ENCODE data around the gene CDPF1.

DNA sequence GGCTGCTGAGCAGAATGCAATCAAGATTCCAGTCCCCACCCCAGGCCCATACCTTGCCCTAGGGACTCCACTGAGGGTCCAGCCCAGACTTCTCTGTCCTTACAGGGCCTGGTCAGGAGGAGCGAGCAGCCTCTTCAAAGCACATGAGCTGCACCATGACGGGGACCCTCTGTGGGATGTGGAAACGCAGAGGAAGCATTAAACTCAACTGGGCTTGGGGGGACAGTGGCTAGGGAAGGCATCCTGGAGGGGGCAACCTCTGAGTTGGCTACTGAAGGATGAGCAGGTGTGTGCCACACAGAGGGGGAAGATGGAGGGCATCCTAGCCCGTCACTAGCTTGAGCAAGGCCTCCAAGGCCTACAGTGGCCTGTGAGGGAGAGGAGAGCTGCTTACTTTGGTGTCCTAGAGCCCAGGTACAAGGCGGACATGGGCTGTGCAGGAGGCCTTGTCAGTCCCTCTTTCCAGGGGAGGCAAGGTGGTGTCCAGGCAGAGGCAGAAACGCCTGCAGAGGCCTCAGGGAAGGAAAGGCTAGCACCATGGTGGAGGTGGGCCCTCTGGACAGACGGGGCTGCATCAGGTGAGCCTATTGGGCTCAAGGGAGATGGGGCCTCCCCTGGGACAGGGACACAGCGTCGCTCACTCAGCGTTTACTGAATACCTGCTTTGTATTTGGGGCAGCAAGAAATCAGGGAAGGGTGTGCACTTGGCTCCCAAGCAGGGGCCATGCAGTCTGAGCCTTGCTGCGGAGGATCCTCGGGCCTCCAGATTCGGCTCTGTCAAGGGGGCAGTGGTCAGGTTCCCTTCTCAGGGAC lies 32.0 kb upstream of the CDPF1 start:
- TF ChIP-seq CTCF (IDR thresholded peaks at IDR 0.05), result no peak
- no peak for TF ChIP-seq POLR2AphosphoS5 (IDR thresholded peaks at IDR 0.05)
